Measurements from ENCODE around the gene C14orf119.

The C14orf119 gene

GRCh38 chr14:23060536-23061260 lies 34.6 kb upstream of the C14orf119 start:
- DNase-seq (ENCODE audit: low read depth), result no peak

DNA sequence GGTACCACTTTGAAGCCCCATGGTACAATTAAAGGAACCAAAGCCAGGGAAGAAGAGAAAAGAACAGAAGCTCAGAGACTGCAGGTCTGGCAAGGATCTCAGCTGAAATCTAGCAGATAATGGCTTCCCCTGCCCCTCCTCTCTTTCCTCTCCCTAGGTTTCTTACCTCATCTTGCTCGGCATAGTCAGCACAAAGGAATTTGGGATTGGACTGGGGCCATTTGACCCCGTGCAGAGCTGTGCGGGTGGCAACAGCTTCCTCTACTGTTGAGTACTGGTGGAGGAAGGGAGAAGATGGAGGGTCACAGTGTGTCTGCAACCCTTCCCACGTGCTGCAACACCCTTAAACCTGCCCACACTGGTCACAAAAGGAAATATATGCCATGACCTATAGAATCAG lies 33.3 kb upstream of the C14orf119 start:
- peak; percentile 90 for DNase-seq (ENCODE audit: low read depth)

GRCh38 chr14:23063601-23064000 lies 31.7 kb upstream of the C14orf119 start:
- DNase-seq (ENCODE audit: low read depth), result no peak

DNA sequence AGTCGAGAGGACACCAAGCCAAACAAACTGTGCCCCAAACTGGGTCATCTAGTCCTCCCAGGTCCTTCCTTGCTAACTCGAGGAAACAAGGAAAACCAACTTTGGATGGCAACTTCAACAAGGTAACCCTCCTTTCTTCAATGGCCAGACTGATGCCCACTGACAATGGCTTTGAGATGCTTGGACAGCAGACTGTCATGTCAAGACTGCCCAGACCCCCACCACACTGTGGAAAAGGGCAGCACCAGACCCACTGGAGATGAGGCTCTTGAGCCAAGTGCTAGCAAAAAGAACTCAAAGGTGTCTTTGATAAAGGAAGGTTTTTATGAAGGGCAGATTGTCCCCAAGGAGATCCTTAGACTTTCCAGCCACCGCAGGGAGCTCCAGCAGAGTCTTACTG lies 28.9 kb upstream of the C14orf119 start:
- no peak for DNase-seq (ENCODE audit: low read depth)

DNA sequence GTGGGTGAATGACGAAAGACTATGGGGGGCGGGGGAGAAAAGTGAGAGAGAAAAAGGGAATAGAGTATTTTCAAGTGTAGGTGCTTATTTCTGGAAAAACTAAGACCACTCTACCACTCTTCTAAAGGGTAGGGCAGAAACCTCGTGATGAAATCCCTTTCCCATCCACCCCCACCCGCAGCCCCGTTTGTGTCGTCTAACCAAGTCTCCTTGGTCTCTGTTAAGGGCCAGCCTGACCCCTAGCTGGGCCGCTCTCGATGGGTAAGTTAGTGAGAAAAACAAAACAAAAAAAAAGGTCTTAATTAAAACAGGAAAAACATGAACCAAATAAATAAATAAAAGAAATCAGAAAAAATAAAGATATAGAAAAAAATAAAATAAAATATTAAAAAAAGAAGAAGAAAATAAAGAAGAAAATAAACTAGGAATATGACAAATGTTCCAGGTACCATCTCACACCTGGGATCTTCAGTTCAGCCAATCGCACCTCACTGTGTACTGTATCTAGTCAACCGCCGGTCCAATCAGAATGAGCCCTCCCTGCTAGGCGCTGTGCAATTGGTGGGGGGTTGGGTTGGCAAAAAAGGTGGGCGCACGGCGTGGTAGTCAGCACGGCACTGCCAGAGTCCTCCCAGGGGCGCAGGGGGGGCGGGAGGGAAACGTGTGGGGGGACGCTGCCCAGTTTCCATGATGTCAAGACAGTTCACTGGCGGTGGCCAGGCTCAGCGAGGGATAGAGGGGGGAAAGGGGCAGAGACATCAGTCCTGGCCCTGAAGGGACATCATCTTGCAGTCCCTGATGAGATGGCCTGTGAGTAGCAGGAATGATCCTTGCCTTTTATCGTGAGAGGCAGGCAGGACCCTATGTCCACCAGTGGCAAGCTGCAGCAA lies 28.2 kb upstream of the C14orf119 start:
- DNase-seq (ENCODE audit: low read depth), result no peak

DNA sequence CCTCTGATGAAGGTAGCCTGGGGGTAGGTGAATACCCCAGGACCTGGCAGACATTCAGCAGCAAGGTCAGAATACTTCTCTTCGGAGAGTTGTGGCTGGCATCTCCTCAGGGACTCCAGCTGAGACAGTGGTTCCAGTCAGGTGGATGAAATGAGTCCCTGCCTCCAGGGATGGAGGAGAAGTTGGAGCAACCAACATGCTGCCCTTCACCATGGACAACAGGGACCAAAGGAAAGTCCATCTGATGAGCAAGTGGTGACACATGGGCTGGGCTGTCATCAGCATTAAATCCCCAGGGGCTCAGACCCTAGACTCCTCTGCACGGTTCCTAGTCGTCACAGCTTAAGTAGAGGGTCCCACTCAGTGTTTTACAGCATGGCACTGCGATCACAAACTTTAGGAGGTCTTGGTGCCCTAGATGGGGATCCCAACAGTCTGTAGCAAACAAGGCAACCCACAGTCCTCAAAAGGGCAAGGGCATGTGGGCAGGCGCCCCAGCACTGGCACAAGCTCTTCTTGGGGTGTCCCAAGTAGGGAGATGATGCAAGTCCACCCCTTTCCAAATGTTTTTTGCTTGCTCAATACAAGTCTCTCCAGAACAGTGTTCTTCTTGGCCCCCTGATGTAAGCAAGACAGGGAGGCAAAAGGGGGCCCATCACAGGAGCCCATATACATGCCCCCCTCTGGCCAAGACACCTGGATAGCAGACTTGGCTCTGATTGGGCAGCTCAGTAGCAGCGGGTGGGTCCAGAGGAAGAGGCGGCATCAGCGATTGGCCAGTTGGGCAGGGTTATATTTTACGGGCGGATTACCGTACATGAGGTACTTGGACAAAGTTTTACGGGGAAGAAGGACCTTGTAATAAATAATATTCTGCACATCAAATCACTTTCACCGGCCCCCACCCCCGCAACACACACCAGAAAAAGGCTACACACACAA lies 27.2 kb upstream of the C14orf119 start:
- DNase-seq (ENCODE audit: low read depth), result no peak

GRCh38 chr14:23068789-23069412 lies 26.4 kb upstream of the C14orf119 start:
- DNase-seq (ENCODE audit: low read depth), result peak; percentile 81

- DNase-seq (ENCODE audit: low read depth), result no peak
These were observed 25.9 kb upstream of the C14orf119 start for GRCh38 chr14:23069413-23069806.

GRCh38 chr14:23070262-23071129 lies 24.8 kb upstream of the C14orf119 start:
- no peak for DNase-seq (ENCODE audit: low read depth)

DNA sequence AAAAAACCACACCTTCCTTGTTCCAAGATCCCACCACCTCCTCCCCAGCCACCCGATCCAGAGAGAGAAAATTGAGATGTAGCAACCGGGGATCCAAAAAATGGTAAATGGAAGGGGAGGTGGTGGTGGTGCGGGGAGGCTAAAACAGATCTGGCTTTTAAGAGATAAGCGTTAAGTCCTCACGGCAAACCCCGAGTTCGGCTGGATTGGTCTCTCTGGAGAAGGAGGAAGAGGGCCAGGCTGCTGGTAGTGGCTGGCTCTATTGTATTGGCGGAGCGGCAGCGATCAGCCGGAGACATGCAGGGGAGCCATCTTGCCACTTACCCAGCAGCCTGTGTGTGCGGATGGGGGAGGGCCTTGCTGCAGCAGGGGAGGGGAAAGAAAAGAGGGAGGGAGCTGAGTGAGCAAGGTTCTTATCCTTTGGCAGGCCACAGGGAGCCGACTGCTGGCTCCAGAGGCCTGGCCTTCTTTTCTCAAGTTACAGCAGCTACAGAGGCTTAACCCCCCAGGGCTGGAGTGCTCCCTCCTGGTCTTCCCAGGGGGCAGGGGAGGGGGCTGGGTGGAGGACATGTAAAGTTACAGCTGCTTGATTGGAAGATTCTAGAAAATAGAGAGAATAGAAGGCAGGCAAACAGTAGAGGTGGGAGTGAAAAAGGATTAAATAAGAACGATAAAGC lies 23.9 kb upstream of the C14orf119 start:
- DNase-seq (ENCODE audit: low read depth), result peak; percentile 55

- no peak for DNase-seq (ENCODE audit: low read depth)
These were observed 23.3 kb upstream of the C14orf119 start for GRCh38 chr14:23071921-23072539.

- DNase-seq (ENCODE audit: low read depth), result no peak
These were observed 20.4 kb upstream of the C14orf119 start for GRCh38 chr14:23074906-23075305.

DNA sequence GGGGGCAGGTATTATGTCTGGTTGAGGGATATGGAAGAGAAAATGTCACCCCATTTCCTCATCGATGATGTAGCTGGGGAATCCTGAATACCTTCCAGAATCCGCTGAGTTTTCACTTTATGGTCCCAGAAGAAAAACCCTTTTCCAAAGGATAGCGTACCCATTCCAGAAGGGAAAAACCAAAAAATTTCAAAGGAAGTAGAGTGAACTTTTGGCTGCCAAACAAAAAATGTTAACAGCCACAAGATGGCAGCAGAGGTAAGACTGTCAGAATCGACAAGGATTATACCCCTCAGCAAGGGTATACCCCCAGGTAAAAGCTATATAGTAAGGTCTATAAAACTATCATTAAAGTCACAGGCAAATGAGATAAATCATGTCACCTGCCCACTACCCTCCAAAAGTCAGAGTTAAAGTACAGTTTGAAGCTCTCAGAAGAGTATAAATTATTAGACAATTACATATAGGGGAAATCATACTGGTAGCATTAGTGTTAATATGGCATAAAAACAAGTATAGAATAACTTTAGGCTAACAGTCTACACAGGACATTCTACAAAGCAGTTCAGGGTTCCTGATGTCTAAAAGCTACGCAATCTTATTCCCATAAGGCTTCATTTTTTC lies 18.4 kb upstream of the C14orf119 start:
- no peak for DNase-seq (ENCODE audit: low read depth)

DNA sequence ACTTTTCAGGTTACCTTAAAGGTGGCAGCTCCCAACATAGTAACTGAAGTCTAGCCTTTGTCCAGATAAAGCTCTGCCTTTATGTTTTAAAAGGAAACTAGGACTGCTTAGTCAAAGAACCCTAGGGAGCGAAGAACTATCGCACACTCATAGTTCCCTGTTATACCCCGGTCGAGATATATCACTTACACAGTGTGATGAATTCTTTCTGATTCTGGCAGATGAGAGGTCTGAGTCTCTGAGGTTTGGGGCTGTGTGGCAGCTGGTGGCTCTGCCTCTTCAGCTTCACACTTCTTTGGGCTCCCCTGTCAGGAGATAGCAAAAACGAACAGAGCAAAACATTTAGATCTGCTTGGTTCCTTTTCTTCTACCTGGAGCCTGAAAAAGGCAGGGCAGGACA lies 17.3 kb upstream of the C14orf119 start:
- DNase-seq (ENCODE audit: low read depth), result no peak

GRCh38 chr14:23078692-23079116 lies 16.6 kb upstream of the C14orf119 start:
- peak; percentile 94 for DNase-seq (ENCODE audit: low read depth)

- DNase-seq (ENCODE audit: low read depth), result no peak
These were observed 15.6 kb upstream of the C14orf119 start for GRCh38 chr14:23079716-23080115.

GRCh38 chr14:23080474-23080873 lies 14.8 kb upstream of the C14orf119 start:
- DNase-seq (ENCODE audit: low read depth), result no peak

DNA sequence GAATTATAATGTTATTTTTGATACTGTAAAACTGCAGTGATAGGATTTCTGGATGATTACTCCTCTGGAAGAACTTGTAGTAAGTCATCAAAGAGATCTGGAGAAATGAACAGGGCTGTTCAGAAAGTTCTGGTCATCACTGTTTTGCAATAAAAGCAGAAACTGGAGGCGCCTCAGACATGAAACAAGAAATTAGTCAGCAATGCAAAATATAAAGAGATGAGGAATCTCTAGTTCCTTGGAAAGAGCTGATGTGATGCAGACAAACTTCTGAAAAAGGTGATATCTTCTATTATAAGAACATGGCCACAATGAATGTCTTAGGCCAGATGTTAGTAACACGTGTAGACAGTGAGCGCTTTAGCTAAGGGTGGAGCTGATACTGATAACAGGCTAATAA lies 9.8 kb upstream of the C14orf119 start:
- DNase-seq (ENCODE audit: low read depth), result no peak

- no peak for DNase-seq (ENCODE audit: low read depth)
These were observed 8.7 kb upstream of the C14orf119 start for GRCh38 chr14:23086565-23086964.
